Astrocyte of the cerebellum (primary cell): ENCODE results near the gene DYNC1I1.

Experiments
- DNase-seq: peaks from one replicate; pipeline ENCODE4 v3.0.0-alpha.2; 2011; ENCODE audit warnings: low read depth
- H3K4me3 ChIP-seq: 2 replicates; pipeline ENCODE4 v1.5.1; 2011; ENCODE audit warnings: mild to moderate bottlenecking, low read depth, low read length, moderate library complexity
- CTCF ChIP-seq: IDR thresholded peaks from 2 replicates; pipeline ENCODE4 v1.5.1; 2012; ENCODE audit warnings: low read length, low read depth, moderate library complexity, mild to moderate bottlenecking; ENCODE audit errors: missing control alignments
- in situ Hi-C: cut with HindIII; loops from 2 replicates; pipeline ENCODE4 v1.10.0; 2017; ENCODE audit warnings: low sequenced_read_pairs

DYNC1I1 gene

GRCh38 chr7:96120445-96121225 lies 348.3 kb downstream of the DYNC1I1 start:
- no peak overlapping the region for H3K4me3 ChIP-seq
- in situ Hi-C loops, result no loop called here
- no peak for TF ChIP-seq CTCF
- DNase-seq, result no peak

GRCh38 chr7:96121752-96122151 lies 349.4 kb downstream of the DYNC1I1 start:
- in situ Hi-C loops, result no loop called here
- no peak for DNase-seq
- no peak for TF ChIP-seq CTCF
- no peak overlapping the region for H3K4me3 ChIP-seq

GRCh38 chr7:96122746-96123145 lies 350.4 kb downstream of the DYNC1I1 start:
- H3K4me3 ChIP-seq, result no peak overlapping the region
- TF ChIP-seq CTCF, result no peak
- peak; percentile 29 for DNase-seq
- in situ Hi-C loops, result no loop called here

- no peak for DNase-seq
- no peak for TF ChIP-seq CTCF
- no peak overlapping the region for H3K4me3 ChIP-seq
- in situ Hi-C loops, result no loop called here
These were observed 354.0 kb downstream of the DYNC1I1 start for GRCh38 chr7:96126382-96126781.

- in situ Hi-C loops, result no loop called here
- DNase-seq, result no peak
- no peak overlapping the region for H3K4me3 ChIP-seq
These were observed 355.4 kb downstream of the DYNC1I1 start for GRCh38 chr7:96127746-96128145.

GRCh38 chr7:96131525-96131924 lies 359.2 kb downstream of the DYNC1I1 start:
- in situ Hi-C loops, result no loop called here
- no peak for DNase-seq
- no peak for TF ChIP-seq CTCF

More at GRCh38 chr7:96127746-96128145, 355.4 kb downstream of the DYNC1I1 start:
- no peak for TF ChIP-seq CTCF

More at GRCh38 chr7:96131525-96131924, 359.2 kb downstream of the DYNC1I1 start:
- no peak overlapping the region for H3K4me3 ChIP-seq
